ENCODE measurements around the gene GRID1. TPM values are rescaled to one million over a fixed set of nuclear protein-coding genes. Genes with fewer than 3 reads are reported as not detected.

The GRID1 gene
- total RNA-seq, 1 donor from 2014 or later, result 0.12 TPM

DNA sequence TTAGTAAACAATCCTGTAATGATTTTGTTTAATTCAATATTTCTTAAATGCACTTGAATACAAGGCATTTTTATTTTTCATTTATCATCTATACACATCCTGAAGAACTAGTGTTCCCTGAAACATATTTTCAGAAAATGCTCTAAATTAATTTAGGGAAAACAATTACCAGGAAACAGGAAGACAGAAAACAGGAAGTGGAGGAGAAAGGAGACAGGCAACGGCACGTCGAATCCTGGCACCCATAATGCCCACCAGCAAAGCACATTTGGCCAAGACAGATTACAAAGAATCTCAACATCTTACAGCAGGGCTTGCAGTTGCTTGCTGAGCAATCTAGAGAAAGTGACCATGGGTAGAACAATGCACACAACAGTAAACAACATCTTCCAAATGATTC is 571.1 kb downstream of the GRID1 start:
- DNase-seq (ENCODE audit: extremely low read depth, low read depth, low spot score), result no peak

DNA sequence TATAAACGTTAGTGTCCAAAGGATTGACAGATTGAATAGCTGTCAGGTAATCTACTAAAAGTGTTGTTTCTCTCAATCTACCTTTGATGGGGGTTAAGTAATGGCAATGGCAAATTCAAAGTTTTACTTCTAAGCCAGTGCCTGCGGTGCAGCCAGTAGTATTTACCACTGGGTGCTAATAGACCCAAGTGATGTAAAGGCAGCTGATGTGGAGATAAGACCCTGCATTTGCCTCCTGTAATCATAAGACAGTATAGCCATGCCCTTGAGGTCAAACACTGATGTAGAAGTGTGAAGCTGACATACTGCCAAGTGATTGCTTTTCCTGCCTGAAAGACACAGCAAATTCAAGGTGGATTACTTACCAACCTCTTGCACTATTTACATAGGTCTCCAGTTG is 572.0 kb downstream of the GRID1 start:
- no peak for DNase-seq (ENCODE audit: extremely low read depth, low read depth, low spot score)

DNA sequence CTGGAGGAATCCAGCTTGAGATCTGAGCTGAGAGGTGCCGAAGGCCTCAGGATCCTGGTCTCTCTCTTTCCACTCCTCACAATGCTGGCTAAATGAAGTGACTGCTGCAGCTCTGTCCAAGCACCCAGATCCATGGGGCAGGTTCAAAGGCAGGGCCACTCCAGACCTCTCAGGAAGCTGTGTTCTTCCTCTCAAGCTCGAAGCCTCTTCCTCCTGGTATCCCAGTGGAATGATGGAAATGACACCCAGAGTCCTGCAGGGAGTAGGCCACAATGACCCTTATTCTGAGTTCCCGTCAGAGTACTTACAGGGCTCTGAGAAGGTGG is 574.1 kb downstream of the GRID1 start:
- no peak for DNase-seq (ENCODE audit: extremely low read depth, low read depth, low spot score)

DNA sequence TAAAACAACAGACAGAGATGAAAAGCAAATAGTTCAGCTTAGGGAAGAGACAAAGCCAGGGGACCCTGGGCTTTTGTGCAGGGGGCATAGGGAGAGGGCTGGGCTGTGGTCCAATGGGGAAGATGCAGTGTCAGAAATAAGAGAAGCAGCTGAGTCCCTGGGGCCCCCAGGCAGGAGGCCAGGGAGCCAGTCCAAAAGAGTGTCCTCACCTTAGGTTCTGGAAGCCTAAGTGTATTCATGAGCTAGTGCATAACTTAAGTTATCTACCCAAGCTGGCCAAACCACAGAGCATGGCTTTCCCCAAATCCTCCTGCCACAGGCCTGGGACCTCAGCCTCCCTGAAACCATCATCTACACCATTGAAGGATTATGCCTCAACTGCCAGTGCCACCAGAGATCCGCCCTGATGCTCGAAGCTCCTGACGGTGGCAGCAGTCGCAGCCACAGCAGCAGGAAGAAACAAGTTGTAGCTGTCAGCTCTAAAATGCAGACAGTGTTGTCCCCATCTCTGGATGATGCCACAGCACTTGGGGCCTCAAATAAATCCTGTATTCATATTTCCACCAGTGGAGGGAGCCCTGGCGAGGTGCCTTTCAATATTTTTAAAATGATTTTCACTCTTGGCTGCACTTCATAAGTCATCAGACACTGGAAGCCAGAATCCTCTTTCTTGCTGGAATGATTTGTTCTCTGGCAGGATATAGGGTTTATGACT is 574.6 kb downstream of the GRID1 start:
- DNase-seq (ENCODE audit: extremely low read depth, low read depth, low spot score), result no peak

DNA sequence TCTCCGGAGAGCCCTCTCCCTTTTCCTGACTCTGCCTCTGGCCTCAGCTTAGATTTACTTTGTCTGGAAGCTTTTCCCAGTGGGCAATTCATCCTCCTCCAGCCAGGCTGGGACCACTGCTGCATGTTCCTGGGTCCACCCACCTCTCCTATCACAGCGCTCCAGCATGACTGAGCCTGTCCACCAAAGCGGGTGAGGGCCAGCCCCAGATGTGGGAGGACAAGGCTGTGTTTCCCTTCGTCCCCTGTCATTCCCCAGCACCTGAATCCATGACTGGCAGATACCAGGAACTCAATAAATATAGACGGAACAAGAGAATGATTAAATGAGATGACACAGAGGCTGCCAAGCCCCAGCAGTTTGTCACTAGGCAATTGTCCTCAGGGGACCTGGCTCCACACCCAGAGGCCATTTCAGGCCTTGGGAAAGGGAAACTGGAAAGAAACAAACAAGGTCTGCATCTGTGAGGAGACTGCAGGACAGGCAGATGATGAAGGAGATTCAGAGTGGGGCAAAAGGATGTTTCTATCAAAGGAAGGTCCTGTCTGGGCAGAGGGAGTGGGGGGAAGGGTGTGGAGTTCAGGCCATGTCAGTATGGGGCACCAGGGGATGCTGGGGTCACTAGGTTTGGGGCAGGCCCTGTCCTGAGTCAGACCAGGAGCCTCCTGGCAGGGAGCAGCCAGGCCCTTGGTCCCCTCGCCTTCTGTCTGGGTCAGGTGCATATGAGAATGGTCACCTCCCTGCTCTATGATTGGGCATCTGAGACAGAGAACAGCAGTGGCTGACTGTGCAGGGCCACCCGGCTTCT is 576.4 kb downstream of the GRID1 start:
- DNase-seq (ENCODE audit: extremely low read depth, low read depth, low spot score), result no peak

DNA sequence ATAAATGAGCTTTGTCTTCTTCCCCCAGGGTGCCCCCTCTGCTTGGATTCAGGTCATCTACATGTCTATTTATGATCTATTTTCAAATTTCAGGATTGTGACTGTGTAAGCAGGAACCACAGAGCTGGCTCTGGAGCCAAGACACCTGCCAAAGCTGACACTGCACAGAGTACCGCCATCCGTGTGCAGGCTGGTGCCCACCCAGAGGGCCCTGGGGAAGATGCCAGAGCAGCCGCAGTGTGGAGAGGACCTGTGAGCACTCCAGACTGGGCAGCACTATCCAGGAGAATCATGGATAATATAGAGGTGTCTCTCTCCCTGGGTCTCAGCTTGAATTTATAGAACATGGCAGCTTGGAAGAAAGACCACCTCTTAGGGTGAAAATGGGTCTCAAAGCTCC is 577.5 kb downstream of the GRID1 start:
- no peak for DNase-seq (ENCODE audit: extremely low read depth, low read depth, low spot score)

DNA sequence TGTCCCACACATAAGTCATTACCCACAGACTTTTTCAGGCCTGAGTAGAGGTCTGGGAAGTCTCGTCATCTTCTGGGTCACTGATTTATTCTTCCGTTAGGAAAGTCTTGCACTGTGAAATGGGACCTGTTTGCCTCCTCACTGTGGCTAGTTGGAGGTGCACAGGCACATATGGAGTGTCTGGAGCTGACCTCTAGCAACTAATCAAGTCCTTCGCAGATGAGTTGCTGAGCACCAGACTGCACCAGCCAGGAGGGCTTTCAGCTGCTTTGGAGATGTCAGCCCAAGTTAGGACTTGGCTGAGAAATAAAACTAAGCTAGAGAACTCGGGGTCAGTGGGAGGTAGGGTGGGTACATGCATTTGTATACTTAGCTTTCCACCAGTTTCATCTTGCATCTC is 578.0 kb downstream of the GRID1 start:
- DNase-seq (ENCODE audit: extremely low read depth, low read depth, low spot score), result no peak

DNA sequence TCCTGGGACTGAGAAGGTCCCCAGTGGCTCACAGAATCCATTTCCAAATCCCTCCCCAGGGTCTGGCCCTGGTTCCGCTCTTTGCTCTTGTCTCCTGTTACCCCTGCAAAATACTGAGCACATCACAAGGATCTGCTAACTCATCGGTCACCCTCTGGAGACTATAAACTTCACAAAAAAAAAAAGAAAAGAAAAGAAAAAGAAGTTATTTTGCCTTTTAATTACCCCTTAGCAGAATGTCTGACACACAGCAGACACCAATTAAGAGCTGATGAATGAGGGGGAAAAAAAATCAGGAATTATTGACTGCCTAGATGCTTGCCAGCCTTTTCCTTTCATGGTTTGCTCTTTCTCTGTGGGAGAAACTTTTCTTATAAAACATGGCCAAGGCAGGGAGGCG is 578.7 kb downstream of the GRID1 start:
- DNase-seq (ENCODE audit: extremely low read depth, low read depth, low spot score), result no peak

DNA sequence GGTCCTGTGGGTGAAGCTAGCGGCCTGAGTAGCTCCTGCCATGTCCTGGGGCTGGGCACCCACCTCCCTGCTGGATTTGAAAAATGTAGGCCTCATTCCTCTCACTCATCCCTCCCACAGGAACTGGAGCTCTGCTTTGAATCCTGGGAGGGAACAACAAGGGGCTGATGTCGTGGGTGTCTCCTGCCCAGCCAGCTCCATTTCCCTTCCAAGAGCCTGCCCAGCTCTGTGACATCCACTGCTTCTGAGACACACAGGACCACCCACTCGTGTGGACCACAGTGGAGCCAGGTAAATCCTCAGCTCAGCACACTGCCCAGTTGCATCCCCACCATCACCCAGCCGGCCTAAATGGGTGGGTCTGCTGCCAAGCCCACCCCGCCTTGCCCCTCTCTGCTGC is 579.2 kb downstream of the GRID1 start:
- no peak for DNase-seq (ENCODE audit: extremely low read depth, low read depth, low spot score)

DNA sequence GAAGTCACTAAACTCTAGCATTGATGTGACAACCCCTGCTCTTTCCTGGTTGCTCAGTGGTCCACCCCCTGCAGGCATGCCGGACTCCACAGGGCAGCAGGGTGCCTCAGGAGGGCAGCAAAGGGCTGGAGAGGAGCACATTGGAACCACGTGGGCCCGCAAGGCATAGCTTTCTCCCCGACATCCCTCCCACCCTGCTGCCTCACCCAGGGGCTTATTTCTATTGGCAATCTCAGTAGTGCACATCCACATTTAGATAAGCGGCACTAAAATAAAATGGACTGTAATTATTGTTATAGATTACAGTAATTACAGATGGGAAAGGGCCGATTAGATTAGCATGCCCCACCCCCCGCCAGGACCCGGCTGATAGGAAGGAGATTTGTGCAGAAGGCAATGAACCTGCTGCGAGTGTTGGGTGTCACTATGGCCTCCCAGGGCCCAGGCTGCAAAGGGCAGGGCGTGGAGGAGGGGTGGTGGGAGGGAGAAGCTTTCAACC is 580.1 kb downstream of the GRID1 start:
- no peak for DNase-seq (ENCODE audit: extremely low read depth, low read depth, low spot score)

DNA sequence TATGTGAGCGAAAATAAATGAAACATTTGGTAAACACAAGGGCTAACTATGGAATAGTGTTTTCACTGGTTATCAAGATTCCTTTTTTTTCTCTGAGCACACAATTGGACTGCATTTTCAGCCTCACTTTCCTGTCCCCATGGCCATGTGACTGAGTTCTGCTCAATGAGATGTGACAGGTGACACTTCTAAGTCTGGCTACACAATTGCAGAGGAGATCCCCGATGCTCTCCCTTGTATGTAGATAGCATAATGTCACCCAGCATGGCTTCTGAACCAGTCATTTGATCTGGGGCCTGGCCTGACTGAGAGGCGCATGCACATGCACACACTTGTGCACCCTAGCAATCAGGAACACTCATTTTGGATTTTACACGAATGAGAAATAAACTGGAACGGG is 581.8 kb downstream of the GRID1 start:
- DNase-seq (ENCODE audit: extremely low read depth, low read depth, low spot score), result no peak

DNA sequence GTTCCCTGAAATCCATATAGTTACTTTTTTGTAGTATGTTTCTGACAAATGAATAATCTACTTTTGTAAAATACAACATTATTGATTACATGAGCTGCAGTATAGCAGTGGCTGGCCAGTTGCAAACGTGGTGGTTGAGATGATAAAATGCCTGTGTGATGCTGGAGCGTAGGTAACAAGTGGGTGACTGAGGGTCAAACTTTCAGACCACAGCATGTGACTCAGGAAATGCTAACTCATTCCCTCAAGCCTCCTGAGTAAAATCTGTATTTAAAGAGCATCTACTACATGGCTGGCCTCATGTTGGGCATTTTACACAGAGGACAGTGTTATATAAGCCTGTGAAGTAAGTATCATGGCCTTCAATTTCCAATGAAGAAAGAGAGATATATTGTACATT is 585.2 kb downstream of the GRID1 start:
- no peak for DNase-seq (ENCODE audit: extremely low read depth, low read depth, low spot score)

DNA sequence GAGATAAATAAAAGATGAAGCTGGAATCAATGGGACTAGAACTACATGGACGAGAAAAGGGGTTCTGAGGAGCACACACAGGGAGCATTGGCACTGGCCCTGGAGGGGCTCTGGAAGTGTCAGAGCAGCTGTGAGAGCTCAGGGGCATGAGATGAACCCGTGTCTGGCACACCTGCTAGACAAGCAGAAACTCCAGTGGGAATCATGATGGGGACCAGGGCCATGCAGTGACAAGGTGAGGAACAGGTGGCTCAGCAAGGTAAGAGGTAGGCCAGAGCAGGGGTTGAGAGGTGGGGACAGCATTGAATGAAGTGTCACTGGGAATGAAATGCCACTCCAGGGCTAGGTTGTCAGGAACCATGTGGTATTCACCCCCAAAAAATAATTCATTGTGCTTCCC is 588.5 kb downstream of the GRID1 start:
- no peak for DNase-seq (ENCODE audit: extremely low read depth, low read depth, low spot score)

DNA sequence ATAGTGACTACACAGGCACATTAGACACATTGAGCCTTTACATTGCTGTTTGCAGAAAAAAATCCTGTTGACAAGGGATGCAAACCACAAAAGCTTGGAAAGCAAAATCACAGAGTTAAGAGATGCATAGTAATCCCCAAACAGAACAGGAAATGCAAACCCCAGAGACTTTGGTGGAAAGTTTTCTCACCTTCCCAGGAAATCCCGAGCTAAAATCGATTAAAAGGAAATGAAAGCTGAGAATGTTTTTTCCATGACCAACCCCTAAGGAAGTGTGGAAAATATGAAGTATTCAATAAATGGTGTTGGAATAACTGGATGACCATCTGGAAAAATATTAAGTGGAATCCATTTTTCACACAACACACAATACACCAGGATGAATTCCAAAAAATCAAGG is 598.7 kb downstream of the GRID1 start:
- no peak for DNase-seq (ENCODE audit: extremely low read depth, low read depth, low spot score)

DNA sequence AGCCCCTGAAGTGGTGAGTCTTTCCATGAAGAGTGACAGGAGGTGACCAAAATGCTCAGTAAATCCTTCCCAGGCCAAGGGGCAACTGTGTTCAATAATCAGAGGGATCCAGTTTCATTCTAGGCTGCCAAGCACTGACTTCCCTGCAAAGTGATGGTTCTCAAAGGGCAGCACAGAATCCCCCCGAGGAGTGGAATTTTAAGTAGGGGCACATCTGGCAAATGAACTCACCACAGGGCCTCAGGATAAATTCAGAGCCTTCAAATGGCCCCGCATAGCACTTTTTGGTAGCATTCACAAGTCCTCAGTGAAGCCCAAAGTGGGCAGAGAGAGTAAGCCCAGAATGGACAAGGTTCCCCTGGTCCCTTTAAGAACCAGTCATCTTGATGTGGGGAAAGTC is 602.5 kb downstream of the GRID1 start:
- DNase-seq (ENCODE audit: extremely low read depth, low read depth, low spot score), result no peak

DNA sequence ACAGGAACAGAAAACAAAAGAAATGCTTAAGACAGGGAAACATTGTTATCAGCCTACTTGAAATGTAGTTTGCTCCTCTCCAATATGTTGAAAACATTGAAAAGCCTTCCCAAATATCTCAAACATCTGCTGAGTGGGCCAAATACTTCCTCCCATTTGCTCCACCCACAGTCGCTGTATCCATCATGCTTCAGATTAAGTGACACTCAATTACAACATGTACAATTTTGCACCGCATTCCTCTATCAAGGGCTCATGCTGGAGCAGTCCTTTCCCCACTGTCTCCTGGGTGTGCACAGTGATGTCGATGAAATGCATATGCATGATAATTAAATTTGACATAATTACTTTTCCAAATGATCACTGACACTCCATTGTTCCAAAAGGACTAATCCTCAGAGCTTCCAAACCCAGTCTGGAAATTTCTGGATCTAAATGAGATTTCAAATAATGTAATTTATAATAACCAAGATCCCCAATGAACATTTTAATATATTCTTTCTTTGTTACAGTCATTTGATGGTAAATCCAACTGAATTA is 604.6 kb downstream of the GRID1 start:
- DNase-seq (ENCODE audit: extremely low read depth, low read depth, low spot score), result no peak

DNA sequence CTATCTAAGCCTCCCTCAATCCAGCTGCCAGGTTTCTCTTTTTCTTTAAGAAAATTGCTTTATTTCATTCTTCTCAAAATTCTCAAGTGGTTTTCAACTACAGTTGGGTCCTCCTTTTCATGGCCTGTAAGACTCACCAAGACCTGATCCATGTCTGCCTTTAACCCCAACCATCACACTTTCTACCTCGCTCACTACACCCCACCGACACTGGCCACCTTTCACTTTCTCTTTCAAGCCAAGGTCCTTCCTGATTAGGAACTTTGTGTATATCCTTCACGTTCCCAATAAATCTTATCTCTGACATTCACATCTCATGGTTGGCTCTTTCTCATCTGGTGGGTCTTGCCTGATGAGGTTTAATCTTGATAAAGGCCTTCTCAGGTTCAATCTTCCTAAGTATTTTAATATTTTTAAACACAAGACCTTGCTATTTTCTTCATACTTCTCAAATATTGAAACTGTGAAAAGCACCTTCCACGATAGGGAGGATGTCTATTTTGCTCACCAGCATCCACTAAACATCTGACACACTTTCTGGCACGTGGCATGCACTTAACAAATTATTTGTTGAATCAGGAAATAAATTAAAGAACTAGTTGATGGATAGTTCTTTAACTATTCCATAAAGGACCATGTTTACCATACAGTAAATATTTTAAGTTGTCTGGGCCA is 624.8 kb downstream of the GRID1 start:
- no peak for DNase-seq (ENCODE audit: extremely low read depth, low read depth, low spot score)

DNA sequence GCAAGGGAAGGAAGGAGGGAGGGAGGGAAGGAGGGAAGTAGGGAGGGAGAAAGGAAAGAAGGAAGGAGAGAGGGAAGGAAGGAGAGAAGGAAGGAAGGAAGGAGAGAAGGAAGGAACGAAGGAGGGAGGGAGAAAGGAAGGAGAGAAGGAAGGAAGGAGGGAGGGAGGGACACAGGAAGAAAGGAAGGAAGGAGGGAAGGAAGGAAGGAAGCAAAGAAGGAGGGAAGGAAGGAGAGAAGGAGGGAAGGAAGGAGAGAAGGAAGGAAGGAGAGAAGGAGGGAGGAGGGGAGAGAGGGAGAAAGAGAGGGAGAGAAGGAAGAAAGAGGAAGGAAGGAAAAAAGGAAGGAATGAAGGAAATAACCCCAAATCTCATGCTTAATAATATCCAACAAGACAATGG is 630.6 kb downstream of the GRID1 start:
- no peak for DNase-seq (ENCODE audit: extremely low read depth, low read depth, low spot score)

DNA sequence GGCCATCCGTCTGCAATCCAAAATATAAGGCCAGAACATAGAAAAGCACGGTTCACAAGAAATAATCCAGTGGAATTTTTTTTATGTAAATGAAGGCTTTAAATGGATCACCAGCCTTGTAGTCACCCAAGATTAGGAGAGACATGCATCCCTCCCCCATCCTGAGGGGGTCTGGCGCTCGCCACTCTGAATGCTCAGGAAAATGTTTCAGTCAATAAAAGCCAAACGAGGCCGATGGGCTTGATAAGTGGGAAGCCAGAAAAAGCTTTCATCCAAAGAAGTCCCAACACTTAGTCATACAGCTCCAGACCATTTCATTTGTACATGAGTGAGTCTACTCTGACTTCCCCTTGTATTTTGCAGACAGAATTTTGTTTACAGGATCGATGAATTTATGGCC is 631.8 kb downstream of the GRID1 start:
- DNase-seq (ENCODE audit: extremely low read depth, low read depth, low spot score), result no peak

DNA sequence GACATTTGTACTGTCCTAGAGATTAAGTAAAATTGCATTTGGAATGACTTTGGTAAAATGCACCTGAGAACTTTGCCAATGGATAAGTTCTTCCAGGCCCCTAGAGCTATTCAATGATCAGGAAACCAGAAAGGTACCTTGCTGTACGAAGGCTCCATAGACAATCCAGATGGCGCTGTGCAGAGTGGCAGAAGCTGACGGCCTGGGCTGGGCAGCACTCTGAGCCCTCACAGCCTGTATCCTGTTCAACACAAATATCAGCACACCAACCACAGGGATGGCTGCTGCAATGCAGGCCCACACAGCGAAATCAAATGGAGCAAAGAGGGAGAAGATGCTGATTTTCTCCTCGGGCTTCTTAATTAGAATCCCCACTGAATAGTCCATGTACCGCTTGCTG is 642.4 kb downstream of the GRID1 start:
- no peak for DNase-seq (ENCODE audit: extremely low read depth, low read depth, low spot score)

DNA sequence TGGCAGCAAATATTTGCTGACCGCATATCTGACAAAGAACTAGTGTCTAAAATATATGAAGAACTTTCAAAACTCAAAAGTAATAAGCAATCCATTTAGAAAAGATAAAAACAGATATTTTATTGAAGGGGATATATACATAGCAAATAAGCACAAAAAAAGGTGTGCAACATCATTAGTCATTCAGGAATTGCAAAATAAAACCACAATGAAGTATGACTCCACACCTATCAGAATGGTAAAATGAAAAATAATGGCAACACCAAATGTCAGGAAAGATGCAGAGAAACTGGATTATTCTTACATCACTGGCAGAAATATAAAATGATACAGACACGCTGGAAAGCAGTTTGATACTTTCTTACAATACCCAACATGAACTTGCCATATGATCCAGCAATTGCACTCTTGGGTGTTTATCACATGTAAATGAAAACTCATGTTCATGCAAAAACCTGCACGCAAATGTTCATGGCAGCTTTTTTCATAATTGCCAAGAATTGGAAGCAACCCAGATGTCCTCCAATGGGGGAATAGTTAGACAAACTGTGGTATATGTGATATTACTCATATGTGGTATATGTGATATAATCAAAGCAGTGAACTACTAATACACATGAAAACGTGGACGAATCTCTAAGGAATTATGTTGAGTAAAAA is 645.5 kb downstream of the GRID1 start:
- no peak for DNase-seq (ENCODE audit: extremely low read depth, low read depth, low spot score)

All from glomerular endothelial cell (primary cell).